CD4-positive, alpha-beta T cell (primary cell): Measurements from ENCODE around the gene ARHGAP31. TPM values are rescaled to one million over a fixed set of nuclear protein-coding genes. Genes with fewer than 3 reads are reported as not detected.

Experiments used
- ATAC-seq: fragments of 200-7000 bp; cut with Tn5 transposase; one replicate; pipeline ENCODE4 v1.10.0; 2022; ENCODE audit warnings: mild to moderate bottlenecking; ENCODE audit not compliant: poor library complexity
- CTCF ChIA-PET: fragments of 350-600 bp; sonication (Branson Sonifier 250); formaldehyde crosslinking; loops from one replicate; lab custom pipeline; 2021; ENCODE audit warnings: antibody characterized with exemption, inconsistent platforms; lab: Charles Lee
- POLR2A ChIA-PET: fragments of 350-600 bp; sonication (Branson Sonifier 250); formaldehyde crosslinking; loops from one replicate; lab custom pipeline; 2021; ENCODE audit warnings: antibody characterized with exemption, inconsistent platforms; lab: Charles Lee
- DNase-seq, 14 experiments: peaks; one replicate each; pipeline ENCODE4 v3.0.0-alpha.2; 2013 to 2020; ENCODE audit warnings: mixed read lengths in 2 of 14
- H3K27ac ChIP-seq, 2 donors: one replicate each; pipeline versions ENCODE4 v1.5.1 to v1.7.0; 2013; ENCODE audit warnings: low read length in 2 of 2, low read depth in 1 of 2, mild to moderate bottlenecking in 1 of 2
- H3K27me3 ChIP-seq, 2 experiments: 1 replicate in 1 of 2; 2 replicates in 1 of 2; pipeline versions ENCODE4 v1.6.1 to v1.7.0; 2013; ENCODE audit warnings: low read length in 2 of 2, control low read depth in 1 of 2, mild to moderate bottlenecking in 1 of 2, moderate library complexity in 1 of 2; ENCODE audit not compliant: insufficient read depth in 2 of 2, control insufficient read depth in 1 of 2
- H3K36me3 ChIP-seq: one replicate; pipeline ENCODE4 v1.6.1; 2013; ENCODE audit warnings: low read length, control low read depth; ENCODE audit not compliant: insufficient read depth
- H3K4me1 ChIP-seq: one replicate; pipeline ENCODE4 v1.6.1; 2013; ENCODE audit warnings: low read length, control low read depth; ENCODE audit not compliant: insufficient read depth
- H3K4me3 ChIP-seq: one replicate; pipeline ENCODE4 v1.5.1; 2013; ENCODE audit warnings: mild to moderate bottlenecking, low read length, moderate library complexity
- H3K9me3 ChIP-seq, 2 experiments: 1 replicate in 1 of 2; 2 replicates in 1 of 2; pipeline versions ENCODE4 v1.6.1 to v1.7.0; 2013; ENCODE audit warnings: low read length in 2 of 2, mild to moderate bottlenecking in 2 of 2, control low read depth in 1 of 2, moderate library complexity in 1 of 2; ENCODE audit not compliant: control insufficient read depth in 1 of 2, insufficient read depth in 1 of 2
- H3K27ac Mint-ChIP-seq: one replicate; pipeline ENCODE4 v1.8.0; 2020; ENCODE audit warnings: mixed read lengths
- H3K27me3 Mint-ChIP-seq: one replicate; pipeline ENCODE4 v1.8.0; 2021; ENCODE audit warnings: mixed read lengths
- H3K36me3 Mint-ChIP-seq: one replicate; pipeline ENCODE4 v1.8.0; 2021; ENCODE audit warnings: low read depth, mixed read lengths
- H3K4me1 Mint-ChIP-seq: one replicate; pipeline ENCODE4 v1.8.0; 2021; ENCODE audit warnings: low read depth, mixed read lengths
- H3K4me3 Mint-ChIP-seq: one replicate; pipeline ENCODE4 v1.8.0; 2020; ENCODE audit warnings: mild to moderate bottlenecking, mixed read lengths
- H3K9me3 Mint-ChIP-seq: one replicate; pipeline ENCODE4 v1.8.0; 2020; ENCODE audit warnings: mixed read lengths
- CTCF ChIP-seq: fragments of 200-600 bp; IDR thresholded peaks from one replicate; pipeline ENCODE4 v1.8.0; 2022; ENCODE audit warnings: antibody characterized with exemption, mild to moderate bottlenecking
- intact Hi-C, 2 experiments: fragments of 100-400 bp; cut with DNase I in 1 of 2; cut with micrococcal nuclease in 1 of 2; formaldehyde crosslinking; loops; one replicate each; pipeline versions ENCODE4 v1.15.1 to v1.9.0; 2023 to 2025; cut with DNase I, micrococcal nuclease
- total RNA-seq, 174 experiments: library from RNA in 2 of 174; stranded (reverse) in 2 of 174; gene quantifications; one replicate each; pipeline ENCODE4 v1.2.3 and lab custom pipeline; 2021 to 2026

Gene ARHGAP31
- total RNA-seq, 2 experiments from 2014 or later = 2.4 to 2.9 TPM

- TF ChIP-seq CTCF = no peak
- ChIA-PET CTCF (no interaction called here), POLR2A (no interaction called here)
- Mint-ChIP-seq H3K27ac (no peak overlapping the region), H3K4me3 (no peak overlapping the region), H3K4me1 (peaks cover 19% of the 10 kb centered on the region), H3K27me3 (no peaks in the 10 kb centered on the region), H3K36me3 (no peaks in the 10 kb centered on the region), H3K9me3 (no peaks in the 10 kb centered on the region)
- no peaks in the 10 kb centered on the region for H3K36me3 ChIP-seq
- H3K4me3 ChIP-seq = no peak overlapping the region
- ATAC-seq (no peak), DNase-seq (no peak)
- intact Hi-C loops = no loop called here
- H3K27me3 ChIP-seq = no peaks in the 10 kb centered on the region
- H3K27ac ChIP-seq = no peak overlapping the region
- H3K9me3 ChIP-seq = no peaks in the 10 kb centered on the region
- H3K4me1 ChIP-seq = peaks cover 19% of the 10 kb centered on the region
These were observed 62.5 kb downstream of the ARHGAP31 start for GRCh38 chr3:119356646-119357045.

DNA sequence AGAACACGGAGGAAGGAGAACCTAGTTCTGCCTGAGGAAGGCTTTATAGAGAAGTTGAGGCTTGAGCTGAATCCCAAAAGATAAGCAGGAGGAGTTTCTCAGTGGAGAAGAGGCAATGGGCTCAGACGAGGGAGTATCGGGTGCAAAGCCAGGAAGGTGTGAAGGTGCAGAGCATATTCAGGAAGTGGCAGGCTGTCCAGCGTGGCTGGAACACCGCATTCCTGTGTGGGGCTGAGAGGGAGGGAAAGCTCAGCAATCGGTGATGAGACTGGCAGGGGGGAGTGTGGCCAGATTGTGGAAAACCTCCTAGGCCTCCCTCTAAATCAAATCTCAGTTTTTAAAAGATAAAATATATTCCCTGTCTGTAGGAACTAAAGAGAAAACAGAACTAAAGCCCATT lies 63.0 kb downstream of the ARHGAP31 start:
- Histone ChIP-seq H3K27ac (no peak overlapping the region), H3K9me3 (no peaks in the 10 kb centered on the region), H3K36me3 (no peaks in the 10 kb centered on the region), H3K27me3 (no peaks in the 10 kb centered on the region), H3K4me3 (no peak overlapping the region), H3K4me1 (peaks cover 14% of the 10 kb centered on the region)
- Mint-ChIP-seq H3K4me3 (no peak overlapping the region), H3K4me1 (peaks cover 13% of the 10 kb centered on the region), H3K36me3 (no peaks in the 10 kb centered on the region), H3K9me3 (no peaks in the 10 kb centered on the region), H3K27me3 (no peaks in the 10 kb centered on the region), H3K27ac (no peak overlapping the region)
- DNase-seq (no peak), ATAC-seq (no peak)
- ChIA-PET POLR2A (no interaction called here), CTCF (no interaction called here)
- intact Hi-C loops = no loop called here
- no peak for TF ChIP-seq CTCF

- intact Hi-C loops = no loop called here
- Mint-ChIP-seq H3K9me3 (no peaks in the 10 kb centered on the region), H3K27ac (no peak overlapping the region), H3K27me3 (no peaks in the 10 kb centered on the region), H3K4me3 (no peak overlapping the region), H3K4me1 (no peaks in the 10 kb centered on the region), H3K36me3 (no peaks in the 10 kb centered on the region)
- ATAC-seq = no peak
- Histone ChIP-seq H3K36me3 (no peaks in the 10 kb centered on the region), H3K27ac (no peak overlapping the region), H3K9me3 (no peaks in the 10 kb centered on the region), H3K4me3 (no peak overlapping the region), H3K4me1 (no peaks in the 10 kb centered on the region), H3K27me3 (no peaks in the 10 kb centered on the region)
- TF ChIP-seq CTCF = no peak
- no peak for DNase-seq
- CTCF ChIA-PET = no interaction called here
- POLR2A ChIA-PET = no interaction called here
These were observed 65.5 kb downstream of the ARHGAP31 start for GRCh38 chr3:119359476-119360326.
